Type B pancreatic cell (in vitro differentiated cells): Measurements from ENCODE around the gene PADI1. TPM values are rescaled to one million over a fixed set of nuclear protein-coding genes. Genes with fewer than 3 reads are reported as not detected.

Experiments
- DNase-seq: peaks from one replicate; pipeline ENCODE4 v3.0.0; 2021; ENCODE audit warnings: mixed read lengths; ENCODE audit not compliant: unreplicated experiment; ENCODE audit errors: extremely low spot score
- H3K27ac Mint-ChIP-seq: 2 replicates; pipeline ENCODE4 v1.8.0; 2021; ENCODE audit warnings: mild to moderate bottlenecking, mixed read lengths
- H3K27me3 Mint-ChIP-seq: 2 replicates; pipeline ENCODE4 v1.8.0; 2021; ENCODE audit warnings: mixed read lengths
- H3K36me3 Mint-ChIP-seq: 2 replicates; pipeline ENCODE4 v1.8.0; 2021; ENCODE audit warnings: mixed read lengths
- H3K4me1 Mint-ChIP-seq: one replicate; pipeline ENCODE4 v1.8.0; 2021; ENCODE audit warnings: mixed read lengths; ENCODE audit not compliant: unreplicated experiment
- H3K4me3 Mint-ChIP-seq: 2 replicates; pipeline ENCODE4 v1.8.0; 2021; ENCODE audit warnings: mild to moderate bottlenecking, mixed read lengths
- H3K9me3 Mint-ChIP-seq: 2 replicates; pipeline ENCODE4 v1.8.0; 2021; ENCODE audit warnings: mixed read lengths
- CTCF ChIP-seq: fragments of 200-600 bp; sonication (generic); conservative IDR thresholded peaks from 2 replicates; pipeline ENCODE4 v1.5.0; 2021; ENCODE audit warnings: antibody characterized with exemption, mild to moderate bottlenecking
- total RNA-seq: library from RNA; stranded (reverse); gene quantifications from 2 replicates; pipeline ENCODE4 v1.2.1, GENCODE V29; 2021; ENCODE audit warnings: low replicate concordance

PADI1 gene
- total RNA-seq, 1 donor from 2014 or later = 21.2 TPM

DNA sequence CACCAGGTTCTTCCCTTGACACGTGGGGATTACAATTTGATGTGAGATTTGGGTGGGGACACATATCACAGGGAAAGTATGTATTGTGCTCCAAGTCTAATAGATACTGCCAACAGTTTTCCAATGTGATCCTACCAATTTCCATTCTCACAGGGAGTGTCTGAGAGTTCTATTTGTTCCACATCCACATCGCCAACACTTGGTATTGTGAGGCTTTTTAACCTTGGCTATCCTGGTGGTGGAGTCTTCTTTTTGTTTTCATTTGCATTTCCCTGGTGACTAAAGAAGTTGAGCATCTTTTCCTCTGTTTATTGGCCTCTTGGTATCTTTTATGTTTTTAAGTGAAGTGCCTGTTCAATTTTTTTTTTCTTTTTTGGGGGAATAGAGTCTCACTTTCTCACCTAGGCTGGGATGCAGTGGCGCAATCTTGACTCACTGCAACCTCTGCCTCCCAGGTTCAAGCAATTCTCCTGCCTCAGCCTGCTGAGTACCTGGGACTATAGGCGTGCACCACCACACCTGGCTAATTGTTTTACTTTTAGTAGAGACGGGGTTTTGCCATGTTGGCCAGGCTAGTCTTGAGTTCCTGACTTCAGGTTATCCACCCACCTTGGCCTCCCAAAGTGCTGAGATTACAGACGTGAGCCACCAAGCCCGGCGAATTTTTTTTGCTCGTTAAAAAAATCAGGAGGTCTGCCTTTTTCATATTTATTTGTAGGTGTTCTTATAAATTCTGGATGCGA lies 15.9 kb upstream of the PADI1 start:
- H3K4me3 Mint-ChIP-seq = no peak overlapping the region
- H3K27ac Mint-ChIP-seq = no peak overlapping the region
- no peaks in the 10 kb centered on the region for H3K27me3 Mint-ChIP-seq
- no peaks in the 10 kb centered on the region for H3K36me3 Mint-ChIP-seq
- DNase-seq = peak; percentile 20
- no peaks in the 10 kb centered on the region for H3K9me3 Mint-ChIP-seq
- TF ChIP-seq CTCF = no peak
- peaks cover 7% of the 10 kb centered on the region for H3K4me1 Mint-ChIP-seq

DNA sequence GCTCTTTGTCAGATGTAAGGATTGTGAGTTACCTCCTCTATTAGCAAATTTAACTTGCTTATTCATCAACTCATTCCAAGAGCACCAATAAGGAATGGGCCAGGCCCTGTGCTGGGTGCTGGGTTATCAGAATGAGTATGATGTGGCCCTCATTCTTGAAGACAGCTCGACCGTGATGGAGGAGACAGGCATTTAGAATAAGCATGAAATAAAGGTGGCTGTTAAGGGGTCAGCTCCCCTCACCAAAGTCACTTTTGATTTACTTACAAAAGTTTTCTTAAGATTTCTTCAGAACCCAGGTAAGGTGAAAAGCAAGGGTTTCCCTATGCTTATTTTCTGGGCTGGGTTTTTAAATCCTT lies 15.3 kb upstream of the PADI1 start:
- TF ChIP-seq CTCF = no peak
- Mint-ChIP-seq H3K4me3 (no peak overlapping the region), H3K27ac (no peak overlapping the region), H3K27me3 (no peaks in the 10 kb centered on the region), H3K9me3 (no peaks in the 10 kb centered on the region), H3K4me1 (peaks cover 7% of the 10 kb centered on the region), H3K36me3 (no peaks in the 10 kb centered on the region)
- DNase-seq = no peak

DNA sequence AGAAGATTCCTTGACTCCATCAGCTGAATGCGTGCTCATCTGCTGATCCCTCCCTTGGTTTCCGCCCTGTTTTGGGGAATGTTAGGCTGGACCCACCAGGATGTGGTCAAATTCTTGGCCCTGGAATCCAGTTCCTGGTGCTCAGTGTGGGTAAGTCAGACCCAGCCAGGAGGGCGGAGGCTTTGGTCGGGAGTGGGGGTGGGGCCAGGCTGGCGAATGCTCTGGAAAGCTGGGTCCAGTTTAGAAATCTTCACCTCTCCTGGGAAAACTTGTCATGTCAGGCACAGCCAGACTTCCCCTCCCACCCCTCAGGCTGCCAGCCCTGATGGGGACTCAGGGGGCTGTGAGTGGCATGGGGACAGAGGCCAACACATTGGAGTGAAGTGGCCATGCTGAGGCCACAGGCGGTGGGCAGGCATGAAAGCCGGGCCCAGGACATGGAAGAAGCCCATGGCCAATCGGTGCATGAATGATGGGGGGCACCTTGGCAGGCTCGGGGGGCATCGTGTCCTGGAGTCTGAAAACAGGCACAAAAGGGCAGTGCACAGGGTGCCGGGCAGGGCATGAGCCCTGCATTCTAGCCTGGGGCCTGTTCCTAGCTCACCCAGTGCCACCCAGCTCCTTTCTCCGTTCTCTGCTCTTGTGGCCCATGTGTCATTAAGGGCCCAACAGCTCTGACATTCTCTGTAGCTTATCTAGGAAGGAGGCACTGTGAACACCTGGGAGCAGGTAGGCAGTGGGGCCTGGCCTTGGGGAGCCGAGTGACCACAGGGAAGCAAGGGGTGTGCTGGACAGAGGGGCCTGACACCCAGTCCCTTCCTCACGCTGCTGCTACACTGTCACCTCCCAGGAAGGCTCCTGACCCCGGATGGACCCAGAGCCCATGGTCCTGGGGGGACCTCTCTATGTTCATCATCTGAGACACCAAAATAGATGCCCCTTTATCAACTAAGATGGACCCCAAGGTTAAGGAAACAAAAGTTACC lies 14.6 kb upstream of the PADI1 start:
- Mint-ChIP-seq H3K27me3 (no peaks in the 10 kb centered on the region), H3K4me3 (no peak overlapping the region), H3K36me3 (no peaks in the 10 kb centered on the region), H3K27ac (no peak overlapping the region), H3K9me3 (no peaks in the 10 kb centered on the region), H3K4me1 (peaks cover 7% of the 10 kb centered on the region)
- DNase-seq = peak; percentile 63
- no peak for TF ChIP-seq CTCF

- Mint-ChIP-seq H3K4me3 (no peak overlapping the region), H3K27ac (no peak overlapping the region), H3K36me3 (no peaks in the 10 kb centered on the region), H3K27me3 (no peaks in the 10 kb centered on the region), H3K4me1 (peaks cover 4% of the 10 kb centered on the region), H3K9me3 (no peaks in the 10 kb centered on the region)
- DNase-seq = no peak
- no peak for TF ChIP-seq CTCF
These were observed 13.0 kb upstream of the PADI1 start for GRCh38 chr1:17191990-17192242.

DNA sequence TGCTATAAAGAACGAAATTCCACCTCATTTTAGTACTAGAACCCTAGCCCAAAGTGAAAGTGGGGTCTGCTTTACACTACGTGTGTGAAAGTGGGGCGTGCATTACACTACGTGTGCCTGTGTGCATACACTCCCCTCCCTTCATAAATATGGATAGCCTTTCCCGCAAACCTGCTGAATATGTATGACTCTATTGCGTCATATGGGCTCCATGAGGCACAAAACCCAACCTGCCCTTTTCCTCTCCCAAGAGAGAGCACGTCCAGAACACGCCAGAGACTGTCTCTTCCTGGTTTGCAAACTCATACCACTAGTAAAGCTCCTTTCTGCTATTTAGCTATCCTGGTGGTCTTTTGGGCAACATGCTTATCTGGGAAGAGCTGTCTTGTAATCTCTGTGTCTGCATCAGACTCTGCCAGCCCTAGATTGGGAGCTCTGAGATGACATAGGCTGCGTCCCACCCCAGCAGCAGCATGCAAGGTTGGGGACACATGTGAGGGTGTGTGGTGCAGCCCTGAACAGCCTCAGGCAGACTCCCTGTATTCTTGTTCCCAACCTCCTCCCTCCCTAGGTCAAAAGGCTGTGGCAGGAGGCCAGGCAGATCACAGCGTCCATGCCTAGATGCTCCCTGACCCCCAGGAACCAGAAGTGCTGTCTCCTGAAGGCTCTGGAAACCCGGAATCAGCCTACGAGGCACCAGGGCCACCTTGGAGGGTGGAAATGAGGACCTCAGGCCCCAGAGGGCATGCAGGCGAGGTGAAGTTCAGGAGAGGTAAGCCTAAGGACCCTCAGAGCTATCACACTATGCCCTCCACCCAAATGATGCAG lies 12.3 kb upstream of the PADI1 start:
- H3K4me1 Mint-ChIP-seq = no peaks in the 10 kb centered on the region
- H3K4me3 Mint-ChIP-seq = no peak overlapping the region
- no peaks in the 10 kb centered on the region for H3K36me3 Mint-ChIP-seq
- TF ChIP-seq CTCF = no peak
- no peaks in the 10 kb centered on the region for H3K27me3 Mint-ChIP-seq
- no peak overlapping the region for H3K27ac Mint-ChIP-seq
- H3K9me3 Mint-ChIP-seq = no peaks in the 10 kb centered on the region
- DNase-seq = no peak
